GM12801 (cell line): ENCODE measurements around the gene SYS1.

Experiments used
- TF ChIP-seq, protein P1 (sequence below): IDR thresholded peaks from one replicate; pipeline ENCODE4 v1.5.1; 2011; ENCODE audit warnings: control low read depth; ENCODE audit not compliant: insufficient read length; ENCODE audit errors: extremely low read depth

SYS1 gene

DNA sequence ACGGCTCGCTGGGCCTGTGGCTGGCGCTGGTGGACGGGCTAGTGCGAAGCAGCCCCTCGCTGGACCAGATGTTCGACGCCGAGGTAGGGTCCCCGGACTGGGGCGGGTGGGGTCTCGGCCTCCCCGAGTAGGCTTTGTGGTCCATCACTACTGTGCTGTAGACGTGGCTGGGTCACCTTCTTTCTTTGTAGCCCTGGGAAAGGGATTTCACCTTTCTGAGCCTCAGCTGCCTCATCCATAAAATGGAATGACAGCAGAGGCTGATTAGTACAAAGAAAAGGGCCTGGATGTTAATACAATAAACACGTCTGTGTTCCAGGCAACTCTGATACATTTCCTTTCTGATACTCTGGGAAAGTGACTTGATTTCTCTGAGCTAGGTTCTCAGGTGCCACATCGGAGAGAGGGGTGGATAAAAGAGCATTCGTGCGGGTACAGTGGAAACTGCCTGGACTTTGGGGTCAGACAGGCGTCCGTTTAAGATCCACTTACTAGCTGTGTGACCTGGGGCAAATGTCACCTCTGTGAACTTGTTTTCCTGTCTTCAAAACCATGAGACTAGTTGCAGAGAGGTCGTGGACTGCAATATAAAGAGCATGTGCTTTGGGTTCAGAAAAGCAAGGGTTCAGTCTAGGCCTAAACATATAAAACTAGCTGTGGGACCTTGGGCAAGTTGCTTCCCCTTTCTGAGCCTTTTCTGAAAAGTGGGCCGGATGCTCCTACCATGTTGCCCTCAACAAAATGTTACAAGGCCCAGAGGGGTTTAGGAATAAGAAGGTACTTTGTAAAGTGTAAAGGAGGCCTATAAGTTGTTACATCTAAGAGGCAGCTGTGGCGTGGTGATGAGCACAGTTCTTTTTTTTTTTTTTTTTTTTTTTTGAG is 896 bp downstream of the SYS1 start:
- TF ChIP-seq, protein P1, sequence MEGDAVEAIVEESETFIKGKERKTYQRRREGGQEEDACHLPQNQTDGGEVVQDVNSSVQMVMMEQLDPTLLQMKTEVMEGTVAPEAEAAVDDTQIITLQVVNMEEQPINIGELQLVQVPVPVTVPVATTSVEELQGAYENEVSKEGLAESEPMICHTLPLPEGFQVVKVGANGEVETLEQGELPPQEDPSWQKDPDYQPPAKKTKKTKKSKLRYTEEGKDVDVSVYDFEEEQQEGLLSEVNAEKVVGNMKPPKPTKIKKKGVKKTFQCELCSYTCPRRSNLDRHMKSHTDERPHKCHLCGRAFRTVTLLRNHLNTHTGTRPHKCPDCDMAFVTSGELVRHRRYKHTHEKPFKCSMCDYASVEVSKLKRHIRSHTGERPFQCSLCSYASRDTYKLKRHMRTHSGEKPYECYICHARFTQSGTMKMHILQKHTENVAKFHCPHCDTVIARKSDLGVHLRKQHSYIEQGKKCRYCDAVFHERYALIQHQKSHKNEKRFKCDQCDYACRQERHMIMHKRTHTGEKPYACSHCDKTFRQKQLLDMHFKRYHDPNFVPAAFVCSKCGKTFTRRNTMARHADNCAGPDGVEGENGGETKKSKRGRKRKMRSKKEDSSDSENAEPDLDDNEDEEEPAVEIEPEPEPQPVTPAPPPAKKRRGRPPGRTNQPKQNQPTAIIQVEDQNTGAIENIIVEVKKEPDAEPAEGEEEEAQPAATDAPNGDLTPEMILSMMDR, result no peak

DNA sequence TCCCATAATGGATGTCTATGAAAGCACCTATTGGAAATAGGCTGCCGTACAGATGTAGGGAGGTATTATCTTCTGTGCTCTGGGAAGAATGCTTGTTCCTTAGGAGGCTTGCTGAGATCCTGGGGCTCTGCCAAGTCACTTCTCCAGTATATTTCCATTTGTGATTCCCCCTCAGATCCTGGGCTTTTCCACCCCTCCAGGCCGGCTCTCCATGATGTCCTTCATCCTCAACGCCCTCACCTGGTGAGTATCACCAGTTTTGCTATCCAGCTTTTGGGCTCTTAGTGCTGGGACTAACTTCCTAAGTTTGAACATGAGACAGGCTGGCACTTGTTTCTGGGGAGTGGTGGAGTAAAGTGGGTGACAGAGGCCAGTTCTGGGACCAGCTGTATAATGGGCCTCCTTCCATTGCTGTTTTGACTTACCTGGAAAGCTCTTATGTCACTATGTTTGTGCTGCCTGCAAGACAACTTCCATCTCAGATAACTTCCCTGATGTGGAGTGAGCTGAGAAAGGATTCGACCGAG is 2.6 kb downstream of the SYS1 start:
- TF ChIP-seq, protein P1, result no peak

DNA sequence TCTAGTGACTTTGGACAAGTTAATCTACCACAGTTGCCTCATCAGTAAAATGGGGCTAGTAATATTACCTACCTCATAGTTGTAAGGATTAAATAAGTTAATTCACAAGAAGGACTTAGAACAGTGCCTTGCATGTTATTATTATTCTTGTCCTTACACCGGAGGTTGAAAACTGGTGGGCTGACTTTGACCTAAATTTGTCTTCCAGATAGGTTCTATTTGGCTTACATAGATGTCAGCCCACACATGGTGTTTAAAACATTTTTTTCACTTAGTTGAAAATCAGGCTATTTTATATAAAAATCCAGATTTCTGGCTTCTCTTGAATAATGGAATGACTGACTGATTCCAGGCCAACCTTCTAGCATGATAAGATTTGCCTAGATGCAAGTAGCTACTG is 3.2 kb downstream of the SYS1 start:
- TF ChIP-seq, protein P1, result no peak

DNA sequence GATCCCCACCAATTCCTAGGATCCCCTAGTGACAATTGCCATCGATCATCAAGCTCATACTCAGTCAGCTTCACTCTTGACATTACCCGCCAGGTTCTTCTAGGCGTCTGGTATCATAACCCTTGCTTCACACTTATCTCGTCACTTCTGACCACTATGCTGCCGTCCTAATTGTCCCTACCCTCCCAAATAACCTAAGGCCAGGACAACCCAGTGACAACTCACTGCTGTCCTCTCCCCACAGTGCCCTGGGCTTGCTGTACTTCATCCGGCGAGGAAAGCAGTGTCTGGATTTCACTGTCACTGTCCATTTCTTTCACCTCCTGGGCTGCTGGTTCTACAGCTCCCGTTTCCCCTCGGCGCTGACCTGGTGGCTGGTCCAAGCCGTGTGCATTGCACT is 3.7 kb downstream of the SYS1 start:
- TF ChIP-seq, protein P1, result no peak

DNA sequence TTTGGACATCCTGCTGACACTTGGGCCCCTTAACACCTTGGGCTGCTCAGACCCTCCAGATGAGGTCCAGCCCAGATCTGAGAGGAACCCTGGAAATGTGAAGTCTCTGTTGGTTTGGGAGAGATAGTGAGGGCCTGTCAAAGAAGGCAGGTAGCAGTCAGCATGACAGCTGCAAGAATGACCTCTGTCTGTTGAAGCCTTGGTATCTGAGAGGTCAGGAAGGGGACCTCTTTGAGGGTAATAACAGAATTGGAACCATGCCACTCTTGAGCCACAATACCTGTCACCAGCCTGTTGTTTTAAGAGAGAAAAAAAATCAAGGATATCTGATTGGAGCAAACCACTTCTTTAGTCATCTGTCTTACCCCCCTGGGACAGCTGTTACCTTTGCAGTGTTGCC is 4.2 kb downstream of the SYS1 start:
- TF ChIP-seq, protein P1, result no peak

DNA sequence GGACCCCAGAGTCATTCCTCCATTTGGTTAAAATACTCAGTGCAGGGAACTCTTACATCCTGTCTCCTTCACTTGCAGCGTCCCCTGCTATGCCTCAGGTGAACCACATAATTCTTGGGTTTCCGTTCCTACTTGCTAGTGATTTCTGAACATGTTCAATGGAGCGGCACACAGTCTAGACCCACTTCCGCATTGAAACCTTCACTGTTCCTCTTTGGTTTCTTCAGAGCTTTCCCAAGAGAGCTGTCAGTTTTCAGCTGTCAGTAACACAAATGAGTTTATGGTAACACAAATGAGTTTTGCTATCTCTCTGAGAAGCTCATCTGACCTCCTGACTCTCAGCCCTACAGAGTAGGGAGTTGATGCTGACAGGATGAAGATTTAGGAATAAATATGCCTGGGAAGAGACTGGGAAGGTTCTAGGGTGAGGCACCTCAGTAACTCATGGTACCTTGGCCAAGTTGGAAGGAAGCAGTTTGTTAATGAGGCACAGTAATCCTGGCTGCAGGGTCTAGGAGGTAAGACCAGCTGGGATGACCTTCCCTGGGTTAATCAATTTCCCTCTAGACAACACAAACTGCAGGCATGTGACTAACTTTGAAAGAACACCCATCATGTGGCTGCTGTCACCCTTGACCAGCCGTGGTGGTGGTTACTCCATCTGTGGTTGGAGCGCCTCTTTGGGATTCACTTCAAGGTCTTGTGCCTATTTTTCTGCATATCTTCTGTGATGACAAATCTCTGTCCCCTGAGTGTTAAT is 5.4 kb downstream of the SYS1 start:
- TF ChIP-seq, protein P1, result no peak

DNA sequence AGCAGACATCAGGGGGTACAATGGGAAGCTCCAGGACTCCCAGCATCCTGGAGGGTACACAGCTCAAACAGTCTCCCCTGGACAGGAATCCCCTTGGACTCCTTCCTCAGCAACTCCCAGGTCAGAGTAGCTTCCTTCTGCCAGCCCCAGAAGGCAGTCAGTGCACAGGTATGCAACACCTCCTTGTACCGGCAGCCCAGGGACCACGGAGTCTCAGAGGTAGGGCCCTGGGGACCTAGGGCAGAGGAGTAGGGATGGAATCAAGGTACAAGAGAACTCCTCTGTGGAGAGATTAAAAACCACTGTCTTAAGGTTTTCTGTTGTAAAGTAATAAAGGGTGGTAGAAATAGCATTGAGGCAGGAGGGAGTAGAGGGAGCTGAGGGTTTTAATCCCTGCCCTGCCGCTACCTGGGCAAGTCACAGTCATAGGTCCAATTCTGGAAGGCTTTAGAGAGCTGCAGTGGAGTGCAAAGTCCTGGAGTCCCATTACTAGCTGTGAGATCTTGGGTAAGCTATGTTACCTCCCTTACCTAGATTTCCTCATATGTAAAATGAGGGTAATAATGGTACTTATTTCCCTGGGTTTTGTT is 7.7 kb downstream of the SYS1 start:
- TF ChIP-seq, protein P1, result no peak
